Measurements from ENCODE around the gene DCST2. TPM values are rescaled to one million over a fixed set of nuclear protein-coding genes. Genes with fewer than 3 reads are reported as not detected.
A peak's percentile ranks its signal among the peaks of the same experiment; 100 is the strongest.

DCST2 gene
- total and polyA plus RNA-seq, 9 of the 15 experiments (the other 6 are each of a cell fraction or from before 2014, with no cell fraction given) = 0.09 to 0.49 (median 0.11) TPM; not detected in 3

GRCh38 chr1:155071701-155072100 is 38.1 kb upstream of the DCST2 start (continued):
- TF ChIP-seq ZNF512 (tag; IDR thresholded peaks at IDR 0.05) (peak; percentile 58), CUX1 (CRISPR knock-in tag; IDR thresholded peaks at IDR 0.05) (no peak), SNRNP70 (optimal IDR thresholded peaks at IDR 0.05; ENCODE audit: low read depth, low read length) (no peak), LEF1 (IDR thresholded peaks at IDR 0.05) (no peak)

All from K562 (cell line).